Transverse colon (tissue), 3 donors: ENCODE results near the gene INPP4B.

Experiments
- CTCF ChIP-seq, 5 experiments: fragments of 200-600 bp in 3 of 5; fragments of 450-650 bp in 2 of 5; sonication (generic) in 3 of 5; IDR thresholded peaks; 1 replicate in 2 of 5; 2 replicates in 3 of 5; pipeline ENCODE4 v1.5.1; 2016 to 2017; ENCODE audit warnings: antibody characterized with exemption in 5 of 5, inconsistent platforms in 3 of 5, mild to moderate bottlenecking in 2 of 5, moderate library complexity in 1 of 5
- EP300 ChIP-seq: sonication (generic); formaldehyde crosslinking; IDR thresholded peaks from one replicate; pipeline ENCODE4 v1.6.1; 2017; ENCODE audit warnings: antibody characterized with exemption, low read depth
- POLR2A ChIP-seq: fragments of 450-650 bp; IDR thresholded peaks from one replicate; pipeline ENCODE4 v1.6.1; 2016; ENCODE audit warnings: antibody characterized with exemption, mild to moderate bottlenecking, moderate library complexity

- TF ChIP-seq CTCF (IDR thresholded peaks at IDR 0.05) (no peak), EP300 (no peak), POLR2A (no peak)
Observed at GRCh38 chr4:142331646-142332045, 514.5 kb downstream of the INPP4B start.
